Stimulated activated CD8-positive, alpha-beta memory T cell treated with anti-CD3 and anti-CD28 coated beads, Interleukin-7, amount 100 ng/mL, for 1 hour (primary cell): ENCODE results near the gene SPATA9.
A peak's percentile ranks its signal among the peaks of the same experiment; 100 is the strongest.

Source experiments
- DNase-seq, 2 donors: peaks; one replicate each; pipeline ENCODE4 v3.0.0-alpha.2; 2020; ENCODE audit warnings: low read depth in 2 of 2

Gene SPATA9

GRCh38 chr5:95682891-95683290, at the start of gene SPATA9:
Gene SPATA9 (minus strand): TSS chr5:95682991. CDS start chr5:95682854, 137 bp downstream.
- no peak for DNase-seq

- DNase-seq, result peak; percentile 1 to 2
These were observed 49.1 kb upstream of the SPATA9 start for GRCh38 chr5:95731571-95732554.

- peak; percentile 1 to 7 for DNase-seq
These were observed 48.2 kb upstream of the SPATA9 start, which contains the start of gene RHOBTB3 for GRCh38 chr5:95730730-95731570. Gene RHOBTB3 (plus strand): TSS chr5:95731336. CDS start chr5:95731683, 347 bp downstream.

GRCh38 chr5:95730011-95730700, 47.4 kb upstream of the SPATA9 start:
- DNase-seq, result no peak

GRCh38 chr5:95729115-95730010, 46.6 kb upstream of the SPATA9 start:
- no peak for DNase-seq

- no peak for DNase-seq
These were observed 45.8 kb upstream of the SPATA9 start for GRCh38 chr5:95728494-95729114.

- no peak for DNase-seq
These were observed 45.0 kb upstream of the SPATA9 start for GRCh38 chr5:95727764-95728191.

- no peak for DNase-seq
These were observed 44.3 kb upstream of the SPATA9 start for GRCh38 chr5:95726811-95727763.

GRCh38 chr5:95725937-95726810, 43.4 kb upstream of the SPATA9 start:
- no peak for DNase-seq

- DNase-seq, result no peak
These were observed 42.5 kb upstream of the SPATA9 start for GRCh38 chr5:95725071-95725820.

GRCh38 chr5:95723632-95724369, 41.0 kb upstream of the SPATA9 start:
- no peak for DNase-seq

- no peak for DNase-seq
These were observed 38.9 kb upstream of the SPATA9 start for GRCh38 chr5:95721582-95722295.

GRCh38 chr5:95720094-95720786, 37.4 kb upstream of the SPATA9 start:
- no peak for DNase-seq

- no peak for DNase-seq
These were observed 35.9 kb upstream of the SPATA9 start for GRCh38 chr5:95718738-95719137.

- no peak for DNase-seq
These were observed 35.4 kb upstream of the SPATA9 start for GRCh38 chr5:95718203-95718602.
